HG02588 (cell line): ENCODE results near the gene PRDM1.

Source experiments
- ATAC-seq: cut with Tn5 transposase; IDR thresholded peaks from one replicate; pipeline ENCODE4 v1.9.1; 2021; ENCODE audit warnings: mild to moderate bottlenecking, moderate library complexity; ENCODE audit not compliant: unreplicated experiment

Gene PRDM1

DNA sequence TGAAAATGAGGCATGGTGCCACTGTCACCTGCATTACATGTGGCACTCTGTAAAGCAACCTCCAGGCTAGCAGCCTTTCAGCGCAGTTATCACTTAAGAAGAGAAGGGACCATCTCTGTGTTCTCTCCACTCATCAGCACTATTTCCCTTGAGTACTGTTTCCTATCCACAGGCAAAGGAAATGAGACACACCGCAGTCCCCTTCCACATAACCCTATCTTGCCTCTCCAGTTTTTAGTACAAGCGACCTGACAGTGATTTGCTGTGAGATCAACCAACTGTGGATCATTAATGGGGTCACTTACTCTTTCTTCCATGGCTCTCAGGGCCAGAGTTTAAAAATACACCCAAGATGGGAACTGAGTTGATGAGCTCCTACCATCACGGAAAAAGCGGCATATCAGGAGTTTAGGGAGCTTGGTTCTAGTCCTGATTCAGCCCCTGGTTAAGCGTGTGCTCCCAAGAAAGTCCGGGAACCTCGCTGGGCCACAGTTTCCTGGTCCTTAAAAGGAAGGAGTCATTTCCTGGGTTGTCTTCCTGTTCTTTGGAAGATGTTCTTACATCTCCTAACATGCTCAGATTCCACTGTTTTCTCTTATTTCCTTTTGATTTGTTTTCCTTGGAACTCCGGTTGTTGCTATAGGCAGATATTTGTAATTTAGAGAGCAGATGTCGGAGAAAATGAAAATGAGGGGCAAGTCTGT lies 27.3 kb downstream of the PRDM1 start:
- ATAC-seq: no peak

- ATAC-seq: peak; percentile 78
Measured at GRCh38 chr6:106114492-106114891, 28.4 kb downstream of the PRDM1 start.

DNA sequence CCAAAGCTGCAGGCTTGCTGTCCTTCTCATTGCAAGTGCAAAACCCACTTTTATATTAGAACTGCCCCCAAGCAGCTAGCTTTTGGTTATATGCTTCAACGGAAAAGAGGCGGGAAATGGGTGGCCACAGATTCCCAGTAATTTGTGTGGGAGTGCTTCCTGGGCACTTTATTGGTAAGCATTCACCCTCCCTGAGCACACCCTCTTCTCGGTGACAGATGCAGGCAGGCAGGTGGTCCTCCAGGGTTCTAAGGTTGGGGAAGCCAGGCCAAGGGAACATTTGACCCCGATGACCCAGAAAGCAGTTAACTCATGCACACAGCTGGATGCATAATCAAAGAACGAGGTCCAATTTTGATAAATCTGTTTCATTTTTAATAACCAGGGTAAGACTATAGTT lies 29.1 kb downstream of the PRDM1 start:
- no peak for ATAC-seq

GRCh38 chr6:106116125-106116832 lies 30.1 kb downstream of the PRDM1 start:
- no peak for ATAC-seq

DNA sequence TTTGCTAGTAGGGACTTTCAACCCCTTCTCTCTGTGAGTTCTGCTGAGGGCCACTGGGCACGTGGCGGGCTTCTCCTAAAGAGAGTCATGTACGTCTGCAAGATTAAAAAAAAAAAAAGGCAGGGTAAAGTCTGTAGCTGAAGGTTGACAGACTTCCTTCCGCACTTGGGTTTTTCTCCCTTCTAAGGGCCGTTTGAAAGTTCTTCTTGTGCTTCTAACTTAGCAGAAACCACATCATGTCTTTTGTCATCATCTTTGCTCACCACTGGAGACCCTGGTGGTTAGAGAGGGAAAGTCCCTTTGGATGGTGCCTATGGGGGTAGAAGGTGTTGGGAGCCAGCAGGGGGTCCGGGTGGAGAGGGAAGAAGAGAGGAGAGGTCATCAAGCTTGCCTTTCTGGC lies 31.4 kb downstream of the PRDM1 start:
- peak; percentile 36 for ATAC-seq

DNA sequence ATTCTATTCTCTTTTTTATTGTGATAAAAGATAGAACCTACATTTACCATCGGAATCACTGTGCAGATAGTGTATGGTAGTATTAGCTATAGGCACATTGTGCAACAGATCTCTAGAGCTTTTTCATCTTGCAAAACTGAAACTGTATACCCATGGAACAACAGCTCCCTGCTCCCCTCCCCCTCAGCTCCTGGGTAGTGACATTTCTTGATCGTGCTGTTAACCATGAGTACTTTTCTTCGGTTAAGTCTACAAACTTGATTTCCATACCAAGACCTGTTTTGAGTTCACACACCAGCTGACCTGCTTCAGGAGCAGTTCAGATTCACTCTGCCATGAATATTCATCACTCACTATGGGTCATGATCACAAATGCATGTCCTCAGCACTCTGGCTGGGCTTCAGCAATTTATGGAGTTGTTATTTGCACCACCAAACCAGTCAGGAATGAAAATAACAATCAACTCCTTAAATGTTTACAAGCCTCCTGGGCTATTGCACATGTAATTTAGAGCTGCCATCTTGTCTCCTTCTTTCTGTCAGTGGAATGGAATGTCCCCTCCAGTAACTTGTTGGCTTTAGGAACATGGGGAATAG lies 32.8 kb downstream of the PRDM1 start:
- no peak for ATAC-seq

DNA sequence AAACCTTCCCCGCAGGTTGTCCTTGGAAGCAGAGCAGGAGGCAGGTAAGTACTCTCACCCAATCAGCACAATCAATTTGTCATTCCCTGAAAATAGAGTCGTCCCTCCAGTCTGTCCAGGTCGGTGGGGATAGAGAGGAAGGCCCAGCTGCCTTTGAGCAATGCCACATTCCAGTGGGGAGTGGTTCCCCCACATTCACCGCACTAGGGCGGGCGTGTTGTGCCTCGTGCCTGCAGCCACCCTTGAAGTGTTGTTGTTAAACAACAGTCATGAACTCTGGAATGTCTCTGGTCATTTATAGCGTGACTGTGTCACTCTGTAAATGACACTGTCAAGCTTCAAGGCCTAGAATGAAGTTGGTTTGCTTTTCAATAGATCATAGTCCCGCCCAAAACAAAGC lies 33.4 kb downstream of the PRDM1 start:
- ATAC-seq: no peak

DNA sequence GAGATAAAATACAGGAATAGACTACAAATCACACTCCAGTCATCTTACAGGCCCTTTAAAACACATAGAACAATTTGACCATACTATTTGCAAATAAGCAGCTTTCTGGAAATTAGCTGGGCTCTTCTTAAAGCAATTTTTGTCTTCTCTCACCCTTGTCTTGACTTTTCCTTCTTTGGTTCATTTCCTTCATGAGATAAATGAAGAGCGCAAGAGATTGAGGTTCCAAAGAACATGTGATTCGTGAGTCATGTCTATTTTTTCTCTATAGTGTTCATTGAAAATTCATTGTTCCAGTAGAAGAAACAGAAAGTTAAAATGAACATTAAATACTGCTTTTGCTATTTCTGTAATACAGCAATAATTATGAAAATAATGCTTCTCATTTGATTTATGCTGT lies 33.9 kb downstream of the PRDM1 start:
- ATAC-seq: no peak

- no peak for ATAC-seq
Measured at GRCh38 chr6:106120406-106120805, 34.3 kb downstream of the PRDM1 start.

GRCh38 chr6:106122306-106122918 lies 36.3 kb downstream of the PRDM1 start:
- no peak for ATAC-seq

- no peak for ATAC-seq
Measured at GRCh38 chr6:106122938-106123656, 37.0 kb downstream of the PRDM1 start.

- no peak for ATAC-seq
Measured at GRCh38 chr6:106124015-106124414, 37.9 kb downstream of the PRDM1 start.

GRCh38 chr6:106124437-106125430 lies 38.6 kb downstream of the PRDM1 start:
- no peak for ATAC-seq

- peak; percentile 52 for ATAC-seq
Measured at GRCh38 chr6:106125925-106126435, 39.8 kb downstream of the PRDM1 start.

DNA sequence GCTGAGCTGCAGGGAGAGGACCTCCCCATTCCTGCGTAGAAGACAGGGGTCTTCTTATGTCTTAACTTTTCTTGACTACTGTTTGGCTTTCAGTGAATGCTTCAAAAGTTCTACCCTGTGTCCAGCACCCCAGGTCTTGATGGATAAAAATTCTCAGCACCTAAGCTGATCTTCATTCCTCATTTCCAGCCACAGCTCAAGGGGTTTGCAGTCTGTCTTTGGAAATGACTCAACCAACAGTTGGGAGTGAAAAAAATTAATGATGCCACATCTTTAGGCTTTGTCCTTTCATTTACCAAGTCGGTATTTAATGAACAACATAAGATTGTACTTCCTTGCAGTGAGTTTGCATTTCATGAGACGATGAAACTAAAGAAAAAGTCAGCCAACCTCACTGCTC lies 40.3 kb downstream of the PRDM1 start:
- peak; percentile 9 for ATAC-seq

DNA sequence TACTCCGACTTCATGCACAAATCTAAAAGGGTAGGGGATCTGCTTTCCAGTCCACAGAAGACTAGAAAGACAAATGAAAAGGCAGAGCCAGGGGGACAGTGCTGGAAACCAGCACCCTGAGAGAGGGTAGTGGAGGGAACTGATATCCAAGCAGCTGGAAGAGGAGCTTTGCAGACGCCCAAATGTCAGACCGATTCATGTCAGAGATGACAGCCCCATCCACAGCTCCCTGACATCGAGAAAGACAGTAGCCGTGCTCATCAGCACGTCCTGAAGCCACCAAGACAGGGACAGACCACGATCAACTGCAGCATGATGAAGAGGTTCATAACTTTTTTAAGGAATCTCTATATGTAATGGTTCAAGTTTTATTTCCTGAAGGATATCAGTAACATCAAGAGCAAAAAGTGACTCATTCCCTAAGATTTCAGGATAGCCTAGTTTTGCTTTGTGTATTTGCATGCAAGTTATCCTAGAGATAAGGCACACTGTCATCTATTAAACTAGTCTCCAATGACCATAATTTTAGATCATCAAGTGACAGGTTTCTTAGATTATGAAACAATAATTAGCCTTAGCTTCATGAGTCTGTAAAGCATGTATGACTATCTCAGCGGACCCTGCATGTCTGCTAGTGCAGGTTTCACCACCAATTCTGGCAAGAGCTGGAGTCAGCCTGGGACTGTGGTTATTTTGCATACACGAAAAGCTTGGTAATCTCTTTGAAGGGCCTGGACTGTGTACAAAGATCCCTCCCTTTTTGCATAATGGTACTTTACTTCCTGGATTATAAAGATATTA lies 43.0 kb downstream of the PRDM1 start:
- ATAC-seq: no peak

GRCh38 chr6:106132153-106132698 lies 46.1 kb downstream of the PRDM1 start:
- ATAC-seq: no peak

- no peak for ATAC-seq
Measured at GRCh38 chr6:106133040-106133439, 46.9 kb downstream of the PRDM1 start.
